Mesenchymal stem cell (in vitro differentiated cells and primary cell): ENCODE results near the gene PLXNB2.

Source experiments
- DNase-seq: peaks from one replicate; pipeline ENCODE4 v3.0.0-alpha.2; 2013
- H2AFZ ChIP-seq: one replicate; pipeline ENCODE4 v1.6.1; 2013; ENCODE audit warnings: low read depth, mild to moderate bottlenecking, control low read depth, inconsistent platforms, low read length, moderate library complexity
- H2AK5ac ChIP-seq: 2 replicates; pipeline ENCODE4 v1.6.1; 2013; ENCODE audit warnings: low read length, moderate library complexity, mild to moderate bottlenecking, inconsistent platforms; ENCODE audit not compliant: severe bottlenecking
- H2BK120ac ChIP-seq: one replicate; pipeline ENCODE4 v1.6.1; 2013; ENCODE audit warnings: low read depth, mild to moderate bottlenecking, inconsistent platforms, low read length, moderate library complexity
- H2BK12ac ChIP-seq, 2 experiments: one replicate each; pipeline ENCODE4 v1.6.1; 2013; ENCODE audit warnings: inconsistent platforms in 2 of 2, low read length in 2 of 2, mild to moderate bottlenecking in 2 of 2, moderate library complexity in 2 of 2, control low read depth in 1 of 2
- H2BK15ac ChIP-seq: one replicate; pipeline ENCODE4 v1.6.1; 2013; ENCODE audit warnings: mild to moderate bottlenecking, low read depth, inconsistent platforms; ENCODE audit not compliant: poor library complexity, severe bottlenecking
- H2BK5ac ChIP-seq: 2 replicates; pipeline ENCODE4 v1.6.1; 2013; ENCODE audit warnings: low read depth, mild to moderate bottlenecking, low read length, control low read depth, inconsistent platforms; ENCODE audit not compliant: poor library complexity, severe bottlenecking
- H3K14ac ChIP-seq, 2 experiments: one replicate each; pipeline ENCODE4 v1.6.1; 2013; ENCODE audit warnings: inconsistent platforms in 2 of 2, low read length in 2 of 2, control low read depth in 1 of 2, mild to moderate bottlenecking in 1 of 2, moderate library complexity in 1 of 2
- H3K18ac ChIP-seq, 2 experiments: one replicate each; pipeline ENCODE4 v1.6.1; 2013; ENCODE audit warnings: inconsistent platforms in 2 of 2, low read length in 2 of 2, control low read depth in 1 of 2, low read depth in 1 of 2, mild to moderate bottlenecking in 1 of 2
- H3K23ac ChIP-seq, 2 experiments: one replicate each; pipeline ENCODE4 v1.6.1; 2013; ENCODE audit warnings: inconsistent platforms in 2 of 2, low read length in 2 of 2, mild to moderate bottlenecking in 2 of 2, moderate library complexity in 2 of 2, control low read depth in 1 of 2
- H3K27ac ChIP-seq: 2 replicates; pipeline ENCODE4 v1.5.1; 2013; ENCODE audit warnings: mild to moderate bottlenecking, moderate library complexity, low read length, control low read depth, inconsistent platforms; ENCODE audit not compliant: poor library complexity, severe bottlenecking
- H3K27me3 ChIP-seq, 2 experiments: 2 replicates each; pipeline versions ENCODE4 v1.6.1 to v1.7.0; 2013; ENCODE audit warnings: low read length in 2 of 2, mild to moderate bottlenecking in 2 of 2, moderate library complexity in 2 of 2, control low read depth in 1 of 2, inconsistent platforms in 1 of 2; ENCODE audit not compliant: control insufficient read depth in 1 of 2, insufficient read depth in 1 of 2
- H3K36me3 ChIP-seq, 2 experiments: 2 replicates each; pipeline versions ENCODE4 v1.6.1 to v1.7.0; 2013; ENCODE audit warnings: low read length in 2 of 2, control low read depth in 1 of 2, inconsistent platforms in 1 of 2, low read depth in 1 of 2, mild to moderate bottlenecking in 1 of 2; ENCODE audit not compliant: insufficient read depth in 2 of 2, control insufficient read depth in 1 of 2
- H3K4ac ChIP-seq, 2 experiments: one replicate each; pipeline ENCODE4 v1.6.1; 2013; ENCODE audit warnings: inconsistent platforms in 2 of 2, low read length in 2 of 2, mild to moderate bottlenecking in 2 of 2, moderate library complexity in 2 of 2, control low read depth in 1 of 2, low read depth in 1 of 2
- H3K4me1 ChIP-seq: 2 replicates; pipeline ENCODE4 v1.6.1; 2013; ENCODE audit warnings: low read depth, low read length, control low read depth; ENCODE audit not compliant: control insufficient read depth, insufficient read depth
- H3K4me2 ChIP-seq: 2 replicates; pipeline ENCODE4 v1.6.1; 2013; ENCODE audit warnings: low read length, mild to moderate bottlenecking, inconsistent platforms; ENCODE audit not compliant: poor library complexity, severe bottlenecking
- H3K4me3 ChIP-seq, 2 experiments: 2 replicates each; pipeline versions ENCODE4 v1.5.1 to v1.7.0; 2013; ENCODE audit warnings: low read length in 2 of 2, mild to moderate bottlenecking in 2 of 2, control low read depth in 1 of 2, low read depth in 1 of 2; ENCODE audit not compliant: insufficient read depth in 1 of 2
- H3K79me1 ChIP-seq: replicated peaks from 2 replicates; pipeline ENCODE4 v1.6.1; 2013; ENCODE audit warnings: mild to moderate bottlenecking, control low read depth, low read length, inconsistent platforms; ENCODE audit not compliant: poor library complexity, severe bottlenecking
- H3K9ac ChIP-seq: 2 replicates; pipeline ENCODE4 v1.7.0; 2013; ENCODE audit warnings: mild to moderate bottlenecking, low read length, moderate library complexity
- H3K9me3 ChIP-seq: 2 replicates; pipeline ENCODE4 v1.7.0; 2013; ENCODE audit warnings: mild to moderate bottlenecking, low read length; ENCODE audit not compliant: control insufficient read depth
- H4K8ac ChIP-seq: one replicate; pipeline ENCODE4 v1.6.1; 2013; ENCODE audit warnings: inconsistent platforms, mild to moderate bottlenecking, low read length, moderate library complexity
- H4K91ac ChIP-seq: one replicate; pipeline ENCODE4 v1.6.1; 2013; ENCODE audit warnings: mild to moderate bottlenecking, low read length, inconsistent platforms
- WGBS: methylation state at CpG from one replicate; pipeline ENCODE4 v1.1.7; 2013; ENCODE audit warnings: mixed read lengths; 5-methylcytosine and 5-hydroxymethylcytosine counted together

PLXNB2 gene

GRCh38 chr22:50278461-50278860 lies 29.0 kb downstream of the PLXNB2 start:
- Histone ChIP-seq H3K23ac (no peak overlapping the region), H3K27ac (no peak overlapping the region), H3K18ac (no peak overlapping the region), H3K4me2 (no peak overlapping the region), H3K14ac (no peak overlapping the region), H3K4me3 (no peak overlapping the region), H3K4me1 (peaks cover 36% of the 10 kb centered on the region), H3K79me1 (peaks cover 24% of the 10 kb centered on the region), H2BK5ac (no peak overlapping the region), H2BK15ac (no peak overlapping the region), H4K91ac (peak overlapping the region; percentile 19), H2AFZ (no peak overlapping the region), H3K36me3 (peaks cover 85 to 91% of the 10 kb centered on the region in 2 experiments), H2BK120ac (no peak overlapping the region), H3K9ac (no peak overlapping the region), H3K27me3 (no peaks in the 10 kb centered on the region), H3K9me3 (no peaks in the 10 kb centered on the region), H2BK12ac (no peak overlapping the region), H3K4ac (no peak overlapping the region), H2AK5ac (no peak overlapping the region), H4K8ac (no peak overlapping the region)
- 95% methylated on average over 21 of the region's 21 CpGs for WGBS
- no peak for DNase-seq

DNA sequence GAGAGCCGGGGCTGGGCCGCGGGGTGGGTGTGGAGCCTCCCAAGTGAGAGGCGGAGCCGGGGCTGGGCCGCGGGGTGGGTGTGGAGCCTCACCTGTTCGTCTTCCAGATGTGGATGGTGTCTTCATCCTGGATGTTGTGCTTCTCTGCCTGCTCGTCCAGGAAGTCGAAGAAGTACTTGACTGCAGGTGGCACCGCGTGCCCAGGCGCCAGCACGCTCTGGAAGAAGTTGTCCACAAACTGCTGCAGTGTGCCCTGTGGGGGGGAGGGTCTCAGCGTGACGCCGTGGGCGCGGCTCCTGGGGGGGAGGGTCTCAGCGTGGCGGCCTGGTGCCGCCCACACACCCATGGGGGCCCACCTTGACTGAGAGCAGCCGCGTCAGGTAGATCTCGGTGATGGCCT lies 29.7 kb downstream of the PLXNB2 start:
- 97% methylated on average over 25 of the region's 25 CpGs for WGBS
- Histone ChIP-seq H3K4me2 (no peak overlapping the region), H2BK15ac (no peak overlapping the region), H3K4ac (no peak overlapping the region), H3K18ac (no peak overlapping the region), H3K14ac (no peak overlapping the region), H3K4me3 (no peak overlapping the region), H3K23ac (no peak overlapping the region), H2BK12ac (no peak overlapping the region), H4K8ac (no peak overlapping the region), H3K27ac (no peak overlapping the region), H2AFZ (no peak overlapping the region), H2BK120ac (no peak overlapping the region), H2BK5ac (no peak overlapping the region), H3K9me3 (no peaks in the 10 kb centered on the region), H3K36me3 (peaks cover 82 to 87% of the 10 kb centered on the region in 2 experiments), H2AK5ac (no peak overlapping the region), H3K9ac (no peak overlapping the region), H3K27me3 (no peaks in the 10 kb centered on the region), H4K91ac (no peak overlapping the region), H3K79me1 (peaks cover 24% of the 10 kb centered on the region), H3K4me1 (peaks cover 29% of the 10 kb centered on the region)
- no peak for DNase-seq

GRCh38 chr22:50276143-50276542 lies 31.3 kb downstream of the PLXNB2 start:
- 85% methylated on average over 19 of the region's 25 CpGs for WGBS
- Histone ChIP-seq H2BK5ac (no peak overlapping the region), H3K79me1 (peaks cover 16% of the 10 kb centered on the region), H3K18ac (no peak overlapping the region), H2BK12ac (no peak overlapping the region), H3K9ac (no peak overlapping the region), H3K4me3 (peak overlapping the region in 1 of 2 experiments; percentile 19), H3K27ac (no peak overlapping the region), H2AFZ (no peak overlapping the region), H3K4me1 (peaks cover 31% of the 10 kb centered on the region), H4K91ac (no peak overlapping the region), H2BK120ac (no peak overlapping the region), H2AK5ac (no peak overlapping the region), H3K36me3 (peaks cover 68 to 81% of the 10 kb centered on the region in 2 experiments), H3K4me2 (no peak overlapping the region), H3K4ac (no peak overlapping the region), H4K8ac (no peak overlapping the region), H3K23ac (no peak overlapping the region), H2BK15ac (no peak overlapping the region), H3K9me3 (no peaks in the 10 kb centered on the region), H3K14ac (no peak overlapping the region), H3K27me3 (no peaks in the 10 kb centered on the region)
- DNase-seq, result no peak

- Histone ChIP-seq H3K4ac (no peak overlapping the region), H2AK5ac (no peak overlapping the region), H2BK12ac (no peak overlapping the region), H2BK15ac (no peak overlapping the region), H2AFZ (no peak overlapping the region), H3K14ac (no peak overlapping the region), H3K9ac (no peak overlapping the region), H3K23ac (no peak overlapping the region), H3K9me3 (no peaks in the 10 kb centered on the region), H3K4me1 (peaks cover 33% of the 10 kb centered on the region), H4K8ac (no peak overlapping the region), H3K79me1 (peaks cover 11% of the 10 kb centered on the region), H3K27ac (no peak overlapping the region), H3K4me3 (no peak overlapping the region), H2BK120ac (no peak overlapping the region), H3K36me3 (peaks cover 63 to 74% of the 10 kb centered on the region in 2 experiments), H2BK5ac (no peak overlapping the region), H4K91ac (no peak overlapping the region), H3K4me2 (no peak overlapping the region), H3K27me3 (no peaks in the 10 kb centered on the region), H3K18ac (no peak overlapping the region)
- no peak for DNase-seq
- WGBS, result 91% methylated on average over 43 of the region's 43 CpGs
These were observed 32.0 kb downstream of the PLXNB2 start for GRCh38 chr22:50275181-50276055.
